ENCODE measurements around the gene TFB1M. TPM values are rescaled to one million over a fixed set of nuclear protein-coding genes. Genes with fewer than 3 reads are reported as not detected.

TFB1M gene
- total RNA-seq, 1 donor from 2014 or later: 31.2 TPM

- Mint-ChIP-seq H3K36me3 (ENCODE audit: low read depth) (peaks cover 53% of the 10 kb centered on the region), H3K27me3 (ENCODE audit: insufficient read depth) (no peaks in the 10 kb centered on the region), H3K27ac (peak overlapping the region; percentile 18), H3K4me1 (ENCODE audit: low read depth) (peaks cover 13% of the 10 kb centered on the region), H3K4me3 (no peak overlapping the region), H3K9me3 (no peaks in the 10 kb centered on the region)
- DNase-seq (ENCODE audit: low spot score): no peak
- intact Hi-C loops (cut with micrococcal nuclease): no loop called here
Measured at GRCh38 chr6:155252581-155252980, 61.7 kb downstream of the TFB1M start.

DNA sequence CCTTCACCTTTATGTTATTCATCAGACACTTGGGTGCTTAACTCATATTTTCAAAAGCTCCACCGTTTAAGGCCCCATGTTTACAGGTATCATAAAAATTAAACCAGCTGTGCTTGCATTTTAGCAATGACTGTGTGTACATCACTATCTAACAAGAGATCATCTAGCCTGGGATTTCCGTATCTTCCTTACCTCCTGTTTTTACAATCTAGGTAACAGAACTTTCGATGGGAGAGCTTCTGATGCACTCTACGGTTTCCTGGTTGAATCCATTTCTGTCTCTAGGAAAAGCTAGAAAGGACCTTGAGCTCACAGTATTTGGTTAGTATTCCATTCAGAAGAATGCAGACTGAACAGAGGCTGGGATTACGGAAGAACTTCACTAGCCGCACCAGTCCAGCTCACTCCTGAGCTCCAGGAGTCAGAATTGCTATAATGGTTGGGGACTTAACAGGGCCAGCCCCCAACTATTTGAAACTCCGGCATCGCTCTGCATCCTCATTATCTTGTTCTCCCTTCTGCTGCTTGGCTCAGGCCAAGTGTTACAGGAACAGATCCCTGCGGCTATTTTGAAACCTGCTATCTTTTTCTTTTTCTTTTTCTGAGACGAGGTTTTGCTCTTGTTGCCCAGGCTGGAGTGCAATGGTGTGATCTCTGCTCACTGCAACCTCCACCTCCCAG is 63.4 kb downstream of the TFB1M start:
- Mint-ChIP-seq H3K27ac (no peak overlapping the region), H3K27me3 (ENCODE audit: insufficient read depth) (no peaks in the 10 kb centered on the region), H3K9me3 (no peaks in the 10 kb centered on the region), H3K4me1 (ENCODE audit: low read depth) (peaks cover 13% of the 10 kb centered on the region), H3K36me3 (ENCODE audit: low read depth) (peaks cover 53% of the 10 kb centered on the region), H3K4me3 (no peak overlapping the region)
- no peak for DNase-seq (ENCODE audit: low spot score)
- intact Hi-C loops (cut with micrococcal nuclease): no loop called here

DNA sequence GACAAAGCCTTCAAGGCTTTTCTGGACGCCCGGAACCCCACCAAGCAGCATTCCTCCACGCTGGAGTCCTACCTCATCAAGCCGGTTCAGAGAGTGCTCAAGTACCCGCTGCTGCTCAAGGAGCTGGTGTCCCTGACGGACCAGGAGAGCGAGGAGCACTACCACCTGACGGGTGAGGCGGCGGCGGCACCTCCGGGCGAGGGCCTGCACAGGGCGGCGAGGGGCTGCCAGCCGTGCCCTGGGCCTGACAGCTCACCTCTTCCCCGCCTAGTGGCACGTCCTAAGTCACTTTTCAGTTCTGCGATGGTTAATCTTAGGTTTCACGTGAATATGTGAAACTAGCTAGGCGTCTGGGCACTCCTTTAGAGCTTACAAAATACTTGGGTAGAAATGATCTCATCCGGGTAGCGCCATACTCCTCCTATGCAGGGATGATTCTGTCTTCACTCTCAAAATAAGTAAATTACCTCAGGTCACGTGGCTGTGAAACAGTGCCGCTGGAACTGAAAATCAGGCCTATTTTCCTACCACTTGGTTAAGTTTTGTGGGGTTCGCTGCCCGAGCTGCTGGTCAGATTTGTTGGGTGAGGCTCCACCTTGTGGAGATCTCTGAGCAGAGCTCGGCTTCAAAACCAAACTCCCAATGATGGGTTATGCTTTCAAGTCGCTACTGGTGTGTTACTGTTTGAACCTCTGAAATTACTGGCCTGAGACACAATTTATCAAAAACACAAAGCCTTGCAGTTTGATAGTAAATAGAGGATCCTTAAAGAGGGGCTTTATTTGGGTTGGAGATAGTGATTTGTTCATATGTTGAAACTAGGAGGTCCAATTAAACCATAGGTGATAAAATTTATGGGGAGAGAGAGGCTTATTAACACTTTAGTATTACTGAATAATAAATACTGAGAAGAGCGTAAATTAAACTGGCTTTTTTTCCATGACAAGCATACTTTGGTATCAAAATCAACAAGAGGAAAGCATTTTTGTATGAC is 66.0 kb downstream of the TFB1M start:
- Mint-ChIP-seq H3K27ac (no peak overlapping the region), H3K4me1 (ENCODE audit: low read depth) (peaks cover 6% of the 10 kb centered on the region), H3K36me3 (ENCODE audit: low read depth) (peaks cover 44% of the 10 kb centered on the region), H3K4me3 (no peak overlapping the region), H3K27me3 (ENCODE audit: insufficient read depth) (no peaks in the 10 kb centered on the region), H3K9me3 (no peaks in the 10 kb centered on the region)
- DNase-seq (ENCODE audit: low spot score): no peak
- intact Hi-C loops (cut with micrococcal nuclease): loop anchor here (1.0 to 10.0 kb wide), 5 partner anchors 62 to 574 kb away; no protein-coding TSS in a partner anchor

GRCh38 chr6:155247618-155248007 is 66.7 kb downstream of the TFB1M start:
- Mint-ChIP-seq H3K27ac (no peak overlapping the region), H3K27me3 (ENCODE audit: insufficient read depth) (no peaks in the 10 kb centered on the region), H3K9me3 (no peaks in the 10 kb centered on the region), H3K4me3 (no peak overlapping the region), H3K36me3 (ENCODE audit: low read depth) (peaks cover 42% of the 10 kb centered on the region), H3K4me1 (ENCODE audit: low read depth) (no peaks in the 10 kb centered on the region)
- intact Hi-C loops (cut with micrococcal nuclease): loop anchor here (1.0 to 10.0 kb wide), 5 partner anchors 61 to 573 kb away; no protein-coding TSS in a partner anchor
- no peak for DNase-seq (ENCODE audit: low spot score)

GRCh38 chr6:155246825-155247224 is 67.5 kb downstream of the TFB1M start:
- peaks cover 45% of the 10 kb centered on the region for H3K36me3 Mint-ChIP-seq (ENCODE audit: low read depth)

GRCh38 chr6:155245831-155246230 is 68.5 kb downstream of the TFB1M start:
- no peak for DNase-seq (ENCODE audit: low spot score)
- Mint-ChIP-seq H3K4me1 (ENCODE audit: low read depth) (peaks cover 12% of the 10 kb centered on the region), H3K4me3 (no peak overlapping the region), H3K27ac (no peak overlapping the region), H3K36me3 (ENCODE audit: low read depth) (peaks cover 40% of the 10 kb centered on the region), H3K27me3 (ENCODE audit: insufficient read depth) (no peaks in the 10 kb centered on the region), H3K9me3 (no peaks in the 10 kb centered on the region)
- intact Hi-C loops (cut with micrococcal nuclease): loop anchor here (10.0 kb wide), 1 partner anchor 571 kb away; no protein-coding TSS in a partner anchor

More at GRCh38 chr6:155246825-155247224, 67.5 kb downstream of the TFB1M start:
- no peaks in the 10 kb centered on the region for H3K27me3 Mint-ChIP-seq (ENCODE audit: insufficient read depth)
- H3K4me3 Mint-ChIP-seq: no peak overlapping the region
- no peak overlapping the region for H3K27ac Mint-ChIP-seq
- intact Hi-C loops (cut with micrococcal nuclease): loop anchor here (10.0 kb wide), 1 partner anchor 572 kb away; no protein-coding TSS in a partner anchor
- H3K4me1 Mint-ChIP-seq (ENCODE audit: low read depth): peaks cover 6% of the 10 kb centered on the region
- no peak for DNase-seq (ENCODE audit: low spot score)
- H3K9me3 Mint-ChIP-seq: no peaks in the 10 kb centered on the region

DNA sequence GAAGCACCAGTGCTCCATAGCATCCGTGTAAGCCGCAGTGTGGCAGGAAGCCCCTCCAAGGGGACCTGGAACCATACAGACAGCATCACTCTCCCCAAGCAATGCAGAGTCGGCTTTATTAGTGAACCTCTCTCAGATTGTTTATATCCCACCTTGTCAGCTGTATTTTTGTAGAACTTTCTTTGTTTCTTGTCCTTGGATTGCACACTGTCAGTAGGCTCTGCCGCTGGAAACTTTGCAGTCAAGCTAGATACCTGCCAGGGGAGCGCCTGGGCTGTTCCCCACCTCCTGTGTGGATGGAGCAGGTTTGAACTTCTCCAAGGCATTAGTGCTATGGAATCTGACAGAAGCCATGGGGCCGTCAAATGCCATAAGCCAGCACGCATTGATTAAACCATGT is 69.1 kb downstream of the TFB1M start:
- no peaks in the 10 kb centered on the region for H3K9me3 Mint-ChIP-seq
- intact Hi-C loops (cut with micrococcal nuclease): loop anchor here (10.0 kb wide), 1 partner anchor 570 kb away; no protein-coding TSS in a partner anchor
- no peaks in the 10 kb centered on the region for H3K27me3 Mint-ChIP-seq (ENCODE audit: insufficient read depth)
- peaks cover 12% of the 10 kb centered on the region for H3K4me1 Mint-ChIP-seq (ENCODE audit: low read depth)
- no peak for DNase-seq (ENCODE audit: low spot score)
- H3K36me3 Mint-ChIP-seq (ENCODE audit: low read depth): peaks cover 40% of the 10 kb centered on the region
- H3K27ac Mint-ChIP-seq: no peak overlapping the region
- no peak overlapping the region for H3K4me3 Mint-ChIP-seq

DNA sequence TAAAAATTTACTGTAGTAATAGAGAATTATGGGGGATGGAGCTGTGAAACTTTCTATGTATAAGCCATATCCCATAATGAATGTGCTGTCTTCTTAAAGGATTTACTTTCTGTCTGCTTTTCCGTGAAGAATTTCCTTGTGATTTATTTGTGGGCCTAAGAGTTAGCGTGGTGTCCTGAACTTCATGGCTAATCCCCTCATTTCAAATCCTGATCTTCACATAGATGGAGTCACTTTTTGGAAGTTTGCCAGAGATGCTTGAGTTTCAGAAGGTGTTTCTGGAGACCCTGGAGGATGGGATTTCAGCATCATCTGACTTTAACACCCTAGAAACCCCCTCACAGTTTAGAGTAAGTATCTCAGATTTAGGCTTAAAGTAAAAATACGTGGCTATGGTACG is 69.8 kb downstream of the TFB1M start:
- Mint-ChIP-seq H3K4me1 (ENCODE audit: low read depth) (peaks cover 12% of the 10 kb centered on the region), H3K9me3 (no peaks in the 10 kb centered on the region), H3K27ac (peak overlapping the region; percentile 29), H3K27me3 (ENCODE audit: insufficient read depth) (no peaks in the 10 kb centered on the region), H3K4me3 (no peak overlapping the region), H3K36me3 (ENCODE audit: low read depth) (peaks cover 37% of the 10 kb centered on the region)
- DNase-seq (ENCODE audit: low spot score): no peak
- intact Hi-C loops (cut with micrococcal nuclease): loop anchor here (10.0 kb wide), 1 partner anchor 570 kb away; no protein-coding TSS in a partner anchor

- Mint-ChIP-seq H3K4me3 (no peak overlapping the region), H3K27ac (no peak overlapping the region), H3K27me3 (ENCODE audit: insufficient read depth) (no peaks in the 10 kb centered on the region), H3K9me3 (peaks cover 4% of the 10 kb centered on the region), H3K4me1 (ENCODE audit: low read depth) (peaks cover 12% of the 10 kb centered on the region), H3K36me3 (ENCODE audit: low read depth) (peaks cover 46% of the 10 kb centered on the region)
- no peak for DNase-seq (ENCODE audit: low spot score)
- intact Hi-C loops (cut with micrococcal nuclease): loop anchor here (10.0 kb wide), 1 partner anchor 567 kb away; no protein-coding TSS in a partner anchor
Measured at GRCh38 chr6:155241966-155242365, 72.3 kb downstream of the TFB1M start.

GRCh38 chr6:155240905-155241600 is 73.2 kb downstream of the TFB1M start:
- no peak for DNase-seq (ENCODE audit: low spot score)
- Mint-ChIP-seq H3K9me3 (peaks cover 4% of the 10 kb centered on the region), H3K4me3 (no peak overlapping the region), H3K36me3 (ENCODE audit: low read depth) (peaks cover 49% of the 10 kb centered on the region), H3K27ac (no peak overlapping the region), H3K27me3 (ENCODE audit: insufficient read depth) (no peaks in the 10 kb centered on the region), H3K4me1 (ENCODE audit: low read depth) (peaks cover 12% of the 10 kb centered on the region)
- intact Hi-C loops (cut with micrococcal nuclease): loop anchor here (10.0 kb wide), 1 partner anchor 566 kb away; no protein-coding TSS in a partner anchor

GRCh38 chr6:155237613-155238012 is 76.7 kb downstream of the TFB1M start:
- peaks cover 42% of the 10 kb centered on the region for H3K36me3 Mint-ChIP-seq (ENCODE audit: low read depth)

GRCh38 chr6:155235087-155235486 is 79.2 kb downstream of the TFB1M start:
- intact Hi-C loops (cut with micrococcal nuclease): no loop called here
- DNase-seq (ENCODE audit: low spot score): no peak
- H3K27me3 Mint-ChIP-seq (ENCODE audit: insufficient read depth): no peaks in the 10 kb centered on the region
- peaks cover 4% of the 10 kb centered on the region for H3K9me3 Mint-ChIP-seq
- H3K27ac Mint-ChIP-seq: no peak overlapping the region
- H3K4me1 Mint-ChIP-seq (ENCODE audit: low read depth): no peaks in the 10 kb centered on the region
- H3K4me3 Mint-ChIP-seq: no peak overlapping the region
- peaks cover 36% of the 10 kb centered on the region for H3K36me3 Mint-ChIP-seq (ENCODE audit: low read depth)

More at GRCh38 chr6:155237613-155238012, 76.7 kb downstream of the TFB1M start:
- intact Hi-C loops (cut with micrococcal nuclease): no loop called here
- Mint-ChIP-seq H3K9me3 (peaks cover 4% of the 10 kb centered on the region), H3K4me3 (no peak overlapping the region), H3K27ac (no peak overlapping the region), H3K27me3 (ENCODE audit: insufficient read depth) (no peaks in the 10 kb centered on the region), H3K4me1 (ENCODE audit: low read depth) (peaks cover 12% of the 10 kb centered on the region)
- DNase-seq (ENCODE audit: low spot score): no peak
